Heart right ventricle (tissue), 16 donors: Measurements from ENCODE around the gene CARD11. TPM values are rescaled to one million over a fixed set of nuclear protein-coding genes. Genes with fewer than 3 reads are reported as not detected.

ENCODE experiments used
- ATAC-seq, 8 donors: fragments of 200-7000 bp; cut with Tn5 transposase; one replicate each; pipeline ENCODE4 v1.9.1; 2020; ENCODE audit warnings: mild to moderate bottlenecking in 8 of 8, moderate library complexity in 8 of 8, moderate number of reproducible peaks in 1 of 8
- DNase-seq, 2 donors: peaks; one replicate each; pipeline ENCODE4 v3.0.0-alpha.2; 2020
- H3K27ac ChIP-seq, 10 donors: fragments of 200-600 bp; sonication (generic) in 2 of 10; one replicate each; pipeline versions ENCODE4 v1.5.0 to v1.8.0; 2020 to 2022; ENCODE audit warnings: mild to moderate bottlenecking in 3 of 10
- H3K27me3 ChIP-seq, 7 donors: fragments of 200-600 bp; one replicate each; pipeline ENCODE4 v1.8.0; 2021 to 2022; ENCODE audit warnings: mild to moderate bottlenecking in 2 of 7
- H3K36me3 ChIP-seq, 9 donors: fragments of 200-600 bp; sonication (generic) in 1 of 9; one replicate each; pipeline versions ENCODE4 v1.5.0 to v1.8.0; 2020 to 2022; ENCODE audit warnings: mild to moderate bottlenecking in 2 of 9
- H3K4me1 ChIP-seq, 9 donors: fragments of 200-600 bp; sonication (generic) in 1 of 9; one replicate each; pipeline versions ENCODE4 v1.5.0 to v1.8.0; 2020 to 2022; ENCODE audit warnings: mild to moderate bottlenecking in 4 of 9
- H3K4me3 ChIP-seq, 10 donors: fragments of 200-600 bp; sonication (generic) in 2 of 10; one replicate each; pipeline versions ENCODE4 v1.5.0 to v1.8.0; 2020 to 2022; ENCODE audit warnings: mild to moderate bottlenecking in 7 of 10, moderate library complexity in 2 of 10
- H3K9me3 ChIP-seq, 11 donors: fragments of 200-600 bp in 10 of 11; sonication (generic) in 2 of 11; one replicate each; pipeline versions ENCODE4 v1.5.0 to v1.8.0; 2013 to 2022; ENCODE audit warnings: mild to moderate bottlenecking in 2 of 11, control low read depth in 1 of 11, moderate library complexity in 1 of 11
- whole genome bisulfite sequencing, 2 donors: extraction: QIAGEN DNeasy Blood & Tissue Kit; methylation state at CpG; one replicate each; pipeline ENCODE4 v1.1.7; 2013; ENCODE audit warnings: inconsistent platforms in 1 of 2; 5-methylcytosine and 5-hydroxymethylcytosine counted together
- intact Hi-C, 10 donors: fragments of 100-400 bp; cut with DNase I; formaldehyde crosslinking; loops; one replicate each; pipeline versions ENCODE4 v1.11.1 to v1.14.2; 2022
- polyA plus RNA-seq, 2 donors: library from polyadenylated mRNA; stranded (reverse); fragments of 200-250 nt; gene quantifications; one replicate each; pipeline ENCODE4 v1.2.3, GENCODE V29; 2013
- total RNA-seq, 10 donors: library from RNA; stranded (reverse); fragmentation: NEBNext Ultra II Directional in 3 of 10; extraction: Animal tissue kit (Norgen Biotek cat#: 25700) in 3 of 10; gene quantifications; one replicate each; pipeline versions ENCODE4 v1.2.1 to v1.2.4, GENCODE V29; 2021 to 2023
- TF ChIP-seq, protein P1 (sequence below), 9 donors: fragments of 200-600 bp; sonication (generic) in 2 of 9; IDR thresholded peaks; one replicate each; pipeline versions ENCODE4 v1.5.0 to v1.8.0; 2021 to 2022; ENCODE audit warnings: antibody characterized with exemption in 9 of 9, mild to moderate bottlenecking in 5 of 9, moderate library complexity in 1 of 9
- donor health status: Arrhythmogenic right ventricular cardiomyopathy.
- donor health status: ischemic (EF 13 %, LVEDD 7.1; RV severe dilation, severe dysfunction).
- donor health status: healthy with polysubstance abuse.
- donor health status: DM: no; HTN: yes; CAD: no.
- donor health status: DM: no; HTN: no; CAD: no.
- donor health status: ischemic (EF 25% LVEDD 6.9; RV normal size, moderate dysfunction).
- donor health status: ischemic (EF 25% LVEDD 5.7; RV mildly dilated, moderate dysfunction).
- donor health status: healthy.
- donor health status: DM: yes; HTN: yes; CAD: no.
- donor health status: Ischemic cardiomyopathy.
- donor health status: ischemic (EF 35%, LVEDD 5.7; RV mildly dilated, moderate dysfunction).
- donor health status: nonischemic (EF 11% LVEDD 7.7; RV severe dilation, severe dysfunction).
- donor health status: DM: yes; HTN: yes; CAD: no.
- donor health status: PGD.
- donor health status: ischemic (EF 29% LVEDD 5.4; RV normal size, mild dysfunction).
- donor health status: nonischemic (EF 23%, LVEDD 6.1; RV moderate dilation, normal function).

Gene CARD11
- total and polyA plus RNA-seq, 12 donors, result 0.14 to 1.7 (median 0.30) TPM; not detected in 1

DNA sequence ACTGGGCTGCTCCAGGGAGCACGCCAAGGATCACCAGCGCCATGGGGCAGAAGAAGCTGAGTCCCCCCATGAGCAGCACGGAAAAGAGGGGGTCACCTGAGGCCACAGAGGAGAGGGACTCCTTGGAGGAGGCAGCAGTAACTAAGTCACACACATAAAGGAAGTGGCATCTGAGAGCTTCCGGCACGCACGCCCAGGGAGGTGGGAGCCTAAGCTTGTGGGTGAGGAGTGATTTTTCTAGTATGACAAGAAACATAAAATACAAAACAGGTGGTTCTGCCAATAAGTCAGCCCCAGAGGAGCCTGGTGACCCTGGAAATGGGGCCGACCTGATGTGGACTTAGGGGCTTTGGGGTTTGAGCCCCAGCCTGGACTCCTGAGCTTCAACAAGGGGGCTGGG is 60.8 kb downstream of the CARD11 start:
- WGBS, 2 donors, result 90 to 92% methylated on average over 7 of the region's 7 CpGs
- peaks cover 0 to 3% (median 0%) of the 10 kb centered on the region in 11 donors for H3K9me3 ChIP-seq
- H3K4me1 ChIP-seq, result peaks cover 0 to 6% (median 0%) of the 10 kb centered on the region in 9 donors
- H3K27ac ChIP-seq, result no peak overlapping the region
- intact Hi-C loops, result no loop called here
- H3K27me3 ChIP-seq, result peaks cover 0 to 48% (median 33%) of the 10 kb centered on the region in 7 donors
- DNase-seq, result no peak
- no peaks in the 10 kb centered on the region for H3K36me3 ChIP-seq
- H3K4me3 ChIP-seq, result no peak overlapping the region
- ATAC-seq, result no peak
- TF ChIP-seq, protein P1, sequence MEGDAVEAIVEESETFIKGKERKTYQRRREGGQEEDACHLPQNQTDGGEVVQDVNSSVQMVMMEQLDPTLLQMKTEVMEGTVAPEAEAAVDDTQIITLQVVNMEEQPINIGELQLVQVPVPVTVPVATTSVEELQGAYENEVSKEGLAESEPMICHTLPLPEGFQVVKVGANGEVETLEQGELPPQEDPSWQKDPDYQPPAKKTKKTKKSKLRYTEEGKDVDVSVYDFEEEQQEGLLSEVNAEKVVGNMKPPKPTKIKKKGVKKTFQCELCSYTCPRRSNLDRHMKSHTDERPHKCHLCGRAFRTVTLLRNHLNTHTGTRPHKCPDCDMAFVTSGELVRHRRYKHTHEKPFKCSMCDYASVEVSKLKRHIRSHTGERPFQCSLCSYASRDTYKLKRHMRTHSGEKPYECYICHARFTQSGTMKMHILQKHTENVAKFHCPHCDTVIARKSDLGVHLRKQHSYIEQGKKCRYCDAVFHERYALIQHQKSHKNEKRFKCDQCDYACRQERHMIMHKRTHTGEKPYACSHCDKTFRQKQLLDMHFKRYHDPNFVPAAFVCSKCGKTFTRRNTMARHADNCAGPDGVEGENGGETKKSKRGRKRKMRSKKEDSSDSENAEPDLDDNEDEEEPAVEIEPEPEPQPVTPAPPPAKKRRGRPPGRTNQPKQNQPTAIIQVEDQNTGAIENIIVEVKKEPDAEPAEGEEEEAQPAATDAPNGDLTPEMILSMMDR (IDR thresholded peaks at IDR 0.05), result no peak

DNA sequence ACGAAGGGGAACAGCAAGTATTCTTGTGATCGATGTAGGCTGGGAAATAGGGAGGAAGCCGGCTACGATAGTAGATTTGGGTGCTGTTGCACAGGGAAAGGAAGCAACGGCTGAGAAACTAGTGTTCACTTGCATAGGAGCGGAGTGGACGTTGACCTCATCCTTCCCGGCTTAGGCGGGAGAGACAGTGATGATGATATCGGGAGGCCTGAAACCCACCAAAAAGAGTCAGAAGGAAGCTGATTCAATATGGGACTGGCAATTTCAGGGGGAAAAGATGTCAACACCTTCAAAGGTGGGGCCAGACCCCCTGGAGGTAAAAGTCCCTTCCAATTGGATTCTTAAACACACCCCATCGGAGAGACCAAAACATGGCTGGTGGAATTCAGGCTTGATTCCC is 61.3 kb downstream of the CARD11 start:
- Histone ChIP-seq H3K36me3 (no peaks in the 10 kb centered on the region), H3K4me3 (no peak overlapping the region), H3K9me3 (no peaks in the 10 kb centered on the region), H3K27me3 (peaks cover 0 to 52% (median 36%) of the 10 kb centered on the region in 7 donors), H3K27ac (no peak overlapping the region), H3K4me1 (peaks cover 0 to 6% (median 0%) of the 10 kb centered on the region in 9 donors)
- intact Hi-C loops, result no loop called here
- WGBS, 2 donors, result 92 to 94% methylated on average over 11 of the region's 11 CpGs
- TF ChIP-seq, protein P1 (IDR thresholded peaks at IDR 0.05), result no peak
- ATAC-seq (no peak), DNase-seq (no peak)

DNA sequence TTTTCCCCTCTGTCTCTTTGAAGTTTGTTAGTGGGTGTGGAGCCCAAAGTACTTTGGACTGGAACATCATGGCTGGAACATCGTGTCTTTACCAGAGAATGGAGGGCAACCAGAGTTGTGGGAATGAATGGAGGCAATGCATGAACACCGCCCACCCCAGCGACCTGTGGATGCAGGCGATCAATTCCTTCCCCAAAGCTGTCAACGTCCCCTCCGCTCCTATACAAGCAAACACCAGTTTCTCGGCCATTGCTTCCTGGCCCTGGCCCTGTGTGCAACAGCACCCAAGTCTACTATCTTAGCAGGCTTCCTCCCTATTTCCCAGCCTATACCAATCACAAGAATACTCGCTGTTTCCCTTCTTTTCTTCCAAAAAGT is 62.6 kb downstream of the CARD11 start:
- Histone ChIP-seq H3K9me3 (no peaks in the 10 kb centered on the region), H3K36me3 (no peaks in the 10 kb centered on the region), H3K4me3 (no peak overlapping the region), H3K27me3 (peaks cover 0 to 52% (median 36%) of the 10 kb centered on the region in 7 donors), H3K4me1 (peaks cover 0 to 6% (median 0%) of the 10 kb centered on the region in 9 donors), H3K27ac (no peak overlapping the region)
- no peak for DNase-seq
- ATAC-seq, result no peak
- intact Hi-C loops, result no loop called here
- 89 to 90% methylated on average over 8 of the region's 8 CpGs for WGBS, 2 donors
- TF ChIP-seq, protein P1 (IDR thresholded peaks at IDR 0.05), result no peak

DNA sequence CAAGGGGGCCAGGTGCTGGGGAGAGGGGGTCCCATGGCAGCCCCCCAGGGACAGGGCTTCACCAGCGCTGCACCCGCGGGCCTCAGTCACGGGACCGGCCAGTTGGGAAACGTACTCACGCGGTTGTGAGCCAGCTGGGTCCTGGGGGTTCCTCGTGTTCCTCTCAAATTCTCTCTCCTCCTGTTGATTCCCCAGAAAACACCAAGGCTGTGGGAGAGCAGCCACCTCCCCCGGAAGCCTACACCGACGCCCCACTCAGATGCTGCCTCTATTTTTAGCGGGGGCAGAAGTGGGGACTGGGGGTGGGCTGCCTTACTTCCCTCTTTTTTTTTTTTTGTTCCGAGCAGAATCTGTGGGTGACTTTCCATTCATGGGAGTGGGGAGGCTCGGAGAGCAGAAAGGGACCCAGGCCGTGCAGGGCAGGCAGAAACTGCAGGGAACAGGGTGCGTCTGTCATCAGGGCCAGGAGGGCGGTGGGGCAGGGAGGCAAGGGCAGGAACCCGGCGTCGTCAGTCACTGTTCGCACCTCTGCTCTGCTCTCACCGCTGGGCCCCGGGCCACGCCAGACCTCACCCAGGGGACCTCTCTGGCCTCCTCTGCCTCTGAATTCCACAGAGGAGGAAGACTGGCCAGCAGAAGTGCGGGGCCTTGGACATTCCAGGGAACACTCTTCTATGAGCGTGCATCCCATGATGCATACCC is 63.1 kb downstream of the CARD11 start:
- H3K4me1 ChIP-seq, result peaks cover 0 to 6% (median 0%) of the 10 kb centered on the region in 9 donors
- intact Hi-C loops, result no loop called here
- no peak overlapping the region for H3K4me3 ChIP-seq
- H3K36me3 ChIP-seq, result no peaks in the 10 kb centered on the region
- WGBS, 2 donors, result 68 to 70% methylated on average over 26 to 27 of the region's 27 CpGs
- H3K9me3 ChIP-seq, result no peaks in the 10 kb centered on the region
- H3K27me3 ChIP-seq, result peaks cover 0 to 54% (median 36%) of the 10 kb centered on the region in 7 donors
- ATAC-seq, result peak in 5 of 8 donors; percentile 24 to 47 (median 29)
- TF ChIP-seq, protein P1 (IDR thresholded peaks at IDR 0.05), result no peak
- no peak for DNase-seq
- no peak overlapping the region for H3K27ac ChIP-seq
